Measurements from ENCODE around the gene HINFP.
A peak's percentile ranks its signal among the peaks of the same experiment; 100 is the strongest.

Gene HINFP

GRCh38 chr11:119154178-119154577, 32.8 kb downstream of the HINFP start:
- TF ChIP-seq CTCF (IDR thresholded peaks at IDR 0.05; ENCODE audit: control insufficient read depth, insufficient read depth, low read depth, low read length, missing control alignments), result no peak
- no peak for DNase-seq (ENCODE audit: low read depth)
- H3K4me3 ChIP-seq (ENCODE audit: control insufficient read depth, low read depth, low read length), result no peak overlapping the region

GRCh38 chr11:119155733-119156492, 34.5 kb downstream of the HINFP start:
- no peak overlapping the region for H3K4me3 ChIP-seq (ENCODE audit: control insufficient read depth, low read depth, low read length)
- no peak for DNase-seq (ENCODE audit: low read depth)
- peak; percentile 12 for TF ChIP-seq CTCF (IDR thresholded peaks at IDR 0.05; ENCODE audit: control insufficient read depth, insufficient read depth, low read depth, low read length, missing control alignments)

GRCh38 chr11:119156496-119156895, 35.1 kb downstream of the HINFP start:
- no peak for DNase-seq (ENCODE audit: low read depth)
- H3K4me3 ChIP-seq (ENCODE audit: control insufficient read depth, low read depth, low read length), result no peak overlapping the region
- TF ChIP-seq CTCF (IDR thresholded peaks at IDR 0.05; ENCODE audit: control insufficient read depth, insufficient read depth, low read depth, low read length, missing control alignments), result no peak

- no peak for TF ChIP-seq CTCF (IDR thresholded peaks at IDR 0.05; ENCODE audit: control insufficient read depth, insufficient read depth, low read depth, low read length, missing control alignments)
- DNase-seq (ENCODE audit: low read depth), result no peak
These were observed 35.7 kb downstream of the HINFP start for GRCh38 chr11:119157063-119157462.

GRCh38 chr11:119158467-119158866, 37.1 kb downstream of the HINFP start:
- TF ChIP-seq CTCF (IDR thresholded peaks at IDR 0.05; ENCODE audit: control insufficient read depth, insufficient read depth, low read depth, low read length, missing control alignments), result no peak
- DNase-seq (ENCODE audit: low read depth), result no peak
- H3K4me3 ChIP-seq (ENCODE audit: control insufficient read depth, low read depth, low read length), result no peak overlapping the region

More at GRCh38 chr11:119157063-119157462, 35.7 kb downstream of the HINFP start:
- no peak overlapping the region for H3K4me3 ChIP-seq (ENCODE audit: control insufficient read depth, low read depth, low read length)

GRCh38 chr11:119160151-119160550, 38.8 kb downstream of the HINFP start:
- no peak for TF ChIP-seq CTCF (IDR thresholded peaks at IDR 0.05; ENCODE audit: control insufficient read depth, insufficient read depth, low read depth, low read length, missing control alignments)
- H3K4me3 ChIP-seq (ENCODE audit: control insufficient read depth, low read depth, low read length), result no peak overlapping the region
- no peak for DNase-seq (ENCODE audit: low read depth)

Measured in AG09309 (cell line).